GM12801 (cell line): ENCODE results near the gene AQP5.

Source experiments
- TF ChIP-seq, protein P1 (sequence below): IDR thresholded peaks from one replicate; pipeline ENCODE4 v1.5.1; 2011; ENCODE audit warnings: control low read depth; ENCODE audit not compliant: insufficient read length; ENCODE audit errors: extremely low read depth

The AQP5 gene

GRCh38 chr12:49953151-49953550, 8.5 kb upstream of the AQP5 start:
- TF ChIP-seq, protein P1, sequence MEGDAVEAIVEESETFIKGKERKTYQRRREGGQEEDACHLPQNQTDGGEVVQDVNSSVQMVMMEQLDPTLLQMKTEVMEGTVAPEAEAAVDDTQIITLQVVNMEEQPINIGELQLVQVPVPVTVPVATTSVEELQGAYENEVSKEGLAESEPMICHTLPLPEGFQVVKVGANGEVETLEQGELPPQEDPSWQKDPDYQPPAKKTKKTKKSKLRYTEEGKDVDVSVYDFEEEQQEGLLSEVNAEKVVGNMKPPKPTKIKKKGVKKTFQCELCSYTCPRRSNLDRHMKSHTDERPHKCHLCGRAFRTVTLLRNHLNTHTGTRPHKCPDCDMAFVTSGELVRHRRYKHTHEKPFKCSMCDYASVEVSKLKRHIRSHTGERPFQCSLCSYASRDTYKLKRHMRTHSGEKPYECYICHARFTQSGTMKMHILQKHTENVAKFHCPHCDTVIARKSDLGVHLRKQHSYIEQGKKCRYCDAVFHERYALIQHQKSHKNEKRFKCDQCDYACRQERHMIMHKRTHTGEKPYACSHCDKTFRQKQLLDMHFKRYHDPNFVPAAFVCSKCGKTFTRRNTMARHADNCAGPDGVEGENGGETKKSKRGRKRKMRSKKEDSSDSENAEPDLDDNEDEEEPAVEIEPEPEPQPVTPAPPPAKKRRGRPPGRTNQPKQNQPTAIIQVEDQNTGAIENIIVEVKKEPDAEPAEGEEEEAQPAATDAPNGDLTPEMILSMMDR, result no peak

GRCh38 chr12:49953961-49954846, 7.5 kb upstream of the AQP5 start:
- TF ChIP-seq, protein P1, result no peak

GRCh38 chr12:49954863-49955830, 6.5 kb upstream of the AQP5 start:
- TF ChIP-seq, protein P1, result no peak

- TF ChIP-seq, protein P1, result no peak
These were observed 5.6 kb upstream of the AQP5 start for GRCh38 chr12:49955899-49956662.

DNA sequence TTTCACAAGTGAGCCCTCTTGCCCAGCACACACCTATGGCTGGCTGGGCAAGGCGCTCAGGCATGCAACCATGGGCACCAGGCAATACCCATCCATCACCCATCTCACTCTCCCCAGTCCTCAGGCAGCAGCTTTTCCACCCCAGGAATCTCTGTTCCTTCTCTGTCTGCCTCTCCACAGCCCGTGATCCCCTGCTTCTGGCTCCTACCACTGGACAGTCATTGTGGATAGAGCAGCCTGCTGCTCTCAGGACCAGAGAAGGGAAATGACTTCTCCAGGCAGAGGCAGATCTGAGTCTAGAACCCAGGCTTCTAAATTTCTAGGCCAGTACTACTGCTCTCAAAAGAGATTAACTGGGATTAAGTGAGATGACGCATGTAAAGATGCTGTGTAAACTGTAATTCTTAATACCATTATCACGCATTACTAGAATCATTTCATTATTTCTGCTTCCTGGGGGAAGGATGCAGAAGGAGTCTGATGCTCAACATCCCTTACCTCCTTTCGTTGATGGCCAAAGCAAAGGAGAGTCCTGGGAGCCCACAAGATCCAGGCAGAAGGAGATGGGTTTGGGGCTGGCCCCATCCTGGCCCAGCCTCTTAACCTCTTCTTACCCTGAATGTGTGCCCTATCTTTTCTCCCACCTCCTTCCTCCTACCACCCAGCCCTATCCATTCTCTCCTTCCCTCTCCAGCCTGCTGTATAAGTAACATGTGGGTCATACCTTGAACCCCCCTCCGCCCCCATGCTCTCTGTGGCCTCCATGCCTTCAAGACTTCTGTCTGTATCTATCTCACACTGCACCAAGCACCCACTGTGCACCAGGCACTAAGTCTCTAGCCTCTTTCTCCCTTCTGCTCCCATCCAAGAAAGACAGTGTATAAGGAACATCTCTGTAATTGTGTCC, 4.8 kb upstream of the AQP5 start:
- TF ChIP-seq, protein P1, result no peak

- TF ChIP-seq, protein P1, result no peak
These were observed 4.1 kb upstream of the AQP5 start for GRCh38 chr12:49957570-49957967.
